H1 (cell line): Measurements from ENCODE around the gene WDR37. TPM values are rescaled to one million over a fixed set of nuclear protein-coding genes. Genes with fewer than 3 reads are reported as not detected.

Source experiments
- CTCF ChIA-PET: fragments of 300-600 bp; sonication (Branson Sonifier 250); formaldehyde crosslinking; loops from one replicate; lab custom pipeline; 2021; ENCODE audit not compliant: partially characterized antibody; lab: Charles Lee
- POLR2A ChIA-PET: fragments of 300-600 bp; sonication (Branson Sonifier 250); formaldehyde crosslinking; loops from one replicate; lab custom pipeline; 2021; ENCODE audit warnings: inconsistent platforms; ENCODE audit not compliant: partially characterized antibody; lab: Charles Lee
- DNase-seq, 2 experiments: peaks; one replicate each; pipeline versions ENCODE4 v3.0.0 to v3.0.0-alpha.2; 2010 to 2022; ENCODE audit warnings: low spot score in 2 of 2, low read depth in 1 of 2, mixed read lengths in 1 of 2
- FAIRE-seq: peaks from 2 replicates; lab custom pipeline; 2011; peaks lifted over from hg19 to GRCh38; lab: Jason Lieb, UNC
- H2AFZ ChIP-seq: 2 replicates; pipeline ENCODE4 v1.8.1; 2012; ENCODE audit warnings: low read length, inconsistent platforms
- H2AK5ac ChIP-seq: 2 replicates; pipeline ENCODE4 v1.6.1; 2013; ENCODE audit warnings: low read depth, low read length
- H2BK120ac ChIP-seq: replicated peaks from 2 replicates; pipeline ENCODE3; 2013; ENCODE audit warnings: low read depth, low read length, inconsistent platforms
- H2BK12ac ChIP-seq: 2 replicates; pipeline ENCODE4 v1.6.1; 2013; ENCODE audit warnings: low read depth, low read length
- H2BK15ac ChIP-seq: 2 replicates; pipeline ENCODE4 v1.6.1; 2013; ENCODE audit warnings: low read length
- H2BK20ac ChIP-seq: 2 replicates; pipeline ENCODE4 v1.6.1; 2013; ENCODE audit warnings: low read length
- H2BK5ac ChIP-seq: 2 replicates; pipeline ENCODE4 v1.6.1; 2013; ENCODE audit warnings: low read depth, low read length
- H3K14ac ChIP-seq: 2 replicates; pipeline ENCODE4 v1.6.1; 2013; ENCODE audit warnings: inconsistent platforms; ENCODE audit not compliant: insufficient read length
- H3K18ac ChIP-seq: 2 replicates; pipeline ENCODE4 v1.6.1; 2013; ENCODE audit warnings: low read length; ENCODE audit errors: extremely low read depth
- H3K23ac ChIP-seq: 2 replicates; pipeline ENCODE4 v1.6.1; 2013; ENCODE audit warnings: inconsistent platforms; ENCODE audit not compliant: insufficient read length
- H3K23me2 ChIP-seq: 2 replicates; pipeline ENCODE4 v1.6.1; 2013; ENCODE audit warnings: low read depth, low read length
- H3K27ac ChIP-seq: 2 replicates; pipeline ENCODE4 v1.6.1; 2011; ENCODE audit warnings: low read depth, low read length, inconsistent platforms
- H3K27me3 ChIP-seq, 4 experiments: replicated peaks in 1 of 4; 1 replicate in 1 of 4; 2 replicates in 3 of 4; pipeline versions ENCODE4 v1.6.1 to v1.8.1; 2011 to 2013; ENCODE audit warnings: low read length in 3 of 4, mild to moderate bottlenecking in 3 of 4, inconsistent platforms in 2 of 4, mixed read lengths in 2 of 4, moderate library complexity in 1 of 4; ENCODE audit not compliant: control insufficient read depth in 3 of 4, insufficient read depth in 3 of 4; ENCODE audit errors: extremely low read depth in 1 of 4
- H3K36me3 ChIP-seq, 4 experiments: 2 replicates each; pipeline versions ENCODE4 v1.6.1 to v1.8.1; 2011 to 2013; ENCODE audit warnings: mild to moderate bottlenecking in 4 of 4, low read length in 3 of 4, moderate library complexity in 2 of 4, control low read depth in 1 of 4, inconsistent platforms in 1 of 4; ENCODE audit not compliant: insufficient read depth in 4 of 4, control insufficient read depth in 2 of 4
- H3K4ac ChIP-seq: replicated peaks from 2 replicates; pipeline ENCODE3; 2013; ENCODE audit warnings: low read length, low read depth, mixed read lengths, inconsistent platforms; ENCODE audit not compliant: insufficient read length
- H3K4me1 ChIP-seq, 4 experiments: replicated peaks in 1 of 4; 1 replicate in 1 of 4; 2 replicates in 3 of 4; pipeline versions ENCODE4 v1.6.1 to v1.8.1; 2011 to 2013; ENCODE audit warnings: low read length in 3 of 4, inconsistent platforms in 2 of 4, mixed read lengths in 1 of 4; ENCODE audit not compliant: insufficient read depth in 4 of 4, control insufficient read depth in 3 of 4
- H3K4me2 ChIP-seq, 2 experiments: 2 replicates each; pipeline versions ENCODE4 v1.6.1 to v1.8.1; 2011 to 2013; ENCODE audit warnings: low read depth in 2 of 2, low read length in 2 of 2, control low read depth in 1 of 2, inconsistent platforms in 1 of 2, mild to moderate bottlenecking in 1 of 2; ENCODE audit not compliant: insufficient read depth in 1 of 2
- H3K4me3 ChIP-seq, 4 experiments: fragments of 200-600, 300-600 bp in 1 of 4; sonication (generic), shearing (Covaris generic), sonication (Bioruptor Twin) in 1 of 4; 2 replicates each; pipeline versions ENCODE4 v1.5.1 to v1.8.1; 2011 to 2016; ENCODE audit warnings: low read length in 4 of 4, low read depth in 3 of 4, control low read depth in 2 of 4, inconsistent platforms in 2 of 4, mild to moderate bottlenecking in 2 of 4, mixed read lengths in 1 of 4, moderate library complexity in 1 of 4; ENCODE audit not compliant: insufficient read depth in 2 of 4; ENCODE audit errors: extremely low read depth in 1 of 4
- H3K56ac ChIP-seq: replicated peaks from 2 replicates; pipeline ENCODE3; 2013; ENCODE audit warnings: low read depth, mild to moderate bottlenecking, mixed read lengths, low read length, inconsistent platforms; ENCODE audit not compliant: insufficient read length
- H3K79me1 ChIP-seq: 2 replicates; pipeline ENCODE4 v1.6.1; 2013; ENCODE audit warnings: low read depth, low read length, control low read depth
- H3K79me2 ChIP-seq, 2 experiments: 2 replicates each; pipeline versions ENCODE4 v1.6.1 to v1.8.1; 2012 to 2013; ENCODE audit warnings: low read length in 2 of 2, mild to moderate bottlenecking in 2 of 2, inconsistent platforms in 1 of 2; ENCODE audit not compliant: insufficient read depth in 2 of 2, control insufficient read depth in 1 of 2
- H3K9ac ChIP-seq, 4 experiments: replicated peaks in 1 of 4; 1 replicate in 1 of 4; 2 replicates in 3 of 4; pipeline versions ENCODE4 v1.6.1 to v1.8.1; 2011 to 2013; ENCODE audit warnings: low read depth in 3 of 4, low read length in 3 of 4, control low read depth in 2 of 4, mild to moderate bottlenecking in 2 of 4, moderate library complexity in 2 of 4, inconsistent platforms in 1 of 4; ENCODE audit errors: extremely low read depth in 1 of 4
- H3K9me3 ChIP-seq, 2 experiments: 2 replicates each; pipeline versions ENCODE4 v1.6.1 to v1.8.1; 2012 to 2013; ENCODE audit warnings: mild to moderate bottlenecking in 2 of 2, moderate library complexity in 2 of 2, control low read depth in 1 of 2, inconsistent platforms in 1 of 2, low read depth in 1 of 2, low read length in 1 of 2, mixed read lengths in 1 of 2; ENCODE audit not compliant: insufficient read depth in 2 of 2
- H4K20me1 ChIP-seq, 2 experiments: replicated peaks in 1 of 2; 2 replicates each; pipeline versions ENCODE3 to v1.8.1; 2011 to 2013; ENCODE audit warnings: inconsistent platforms in 2 of 2, low read length in 2 of 2, mild to moderate bottlenecking in 1 of 2; ENCODE audit not compliant: insufficient read depth in 2 of 2, control insufficient read depth in 1 of 2
- H4K5ac ChIP-seq: 2 replicates; pipeline ENCODE4 v1.6.1; 2013; ENCODE audit warnings: low read length, low read depth, mixed read lengths, inconsistent platforms; ENCODE audit not compliant: insufficient read length
- H4K8ac ChIP-seq: 2 replicates; pipeline ENCODE4 v1.8.0; 2013; ENCODE audit warnings: mild to moderate bottlenecking, moderate library complexity, low read length, inconsistent platforms; ENCODE audit not compliant: insufficient read depth; ENCODE audit errors: extremely low read depth
- H4K91ac ChIP-seq: replicated peaks from 2 replicates; pipeline ENCODE3; 2013; ENCODE audit warnings: low read length, mixed read lengths, inconsistent platforms; ENCODE audit not compliant: insufficient read length
- CREB1 ChIP-seq: IDR thresholded peaks from 2 replicates; pipeline ENCODE4 v1.6.1; 2012; ENCODE audit warnings: inconsistent platforms
- EP300 ChIP-seq, 2 experiments: IDR thresholded peaks; 1 replicate in 1 of 2; 2 replicates in 1 of 2; pipeline ENCODE4 v1.6.1; 2011 to 2012; ENCODE audit warnings: low read depth in 2 of 2, low read length in 2 of 2, mild to moderate bottlenecking in 2 of 2, borderline replicate concordance in 1 of 2, inconsistent platforms in 1 of 2, moderate library complexity in 1 of 2
- HDAC6 ChIP-seq: IDR thresholded peaks from one replicate; pipeline ENCODE4 v1.7.1; 2012; ENCODE audit warnings: low read depth, mild to moderate bottlenecking, inconsistent platforms, low read length, moderate library complexity
- JUND ChIP-seq: IDR thresholded peaks from 2 replicates; pipeline ENCODE4 v1.6.1; 2011; ENCODE audit warnings: mild to moderate bottlenecking, improper control_type of control experiment, low read length
- MAX ChIP-seq: IDR thresholded peaks from 2 replicates; pipeline ENCODE4 v1.6.1; 2012; ENCODE audit warnings: inconsistent platforms
- NRF1 ChIP-seq: IDR thresholded peaks from 2 replicates; pipeline ENCODE4 v1.6.1; 2011; ENCODE audit warnings: mild to moderate bottlenecking, low read depth, low read length, improper control_type of control experiment
- PHF8 ChIP-seq: fragments of 200-600 bp; sonication (generic); conservative IDR thresholded peaks from 2 replicates; pipeline ENCODE4 v1.7.1; 2012; ENCODE audit warnings: low read depth, mild to moderate bottlenecking, inconsistent platforms, low read length, moderate library complexity
- POLR2A ChIP-seq, 2 experiments: IDR thresholded peaks; 1 replicate in 1 of 2; 2 replicates in 1 of 2; pipeline ENCODE4 v1.6.1; 2011; ENCODE audit warnings: low read depth in 2 of 2, low read length in 2 of 2, mild to moderate bottlenecking in 2 of 2; ENCODE audit errors: control extremely low read depth in 1 of 2
- RFX5 ChIP-seq: IDR thresholded peaks from 2 replicates; pipeline ENCODE4 v1.6.1; 2011; ENCODE audit warnings: low read depth, low read length, improper control_type of control experiment, borderline replicate concordance
- SIX5 ChIP-seq: IDR thresholded peaks from 2 replicates; pipeline ENCODE4 v1.6.1; 2011; ENCODE audit warnings: mild to moderate bottlenecking, low read depth, low read length
- SP2 ChIP-seq: IDR thresholded peaks from 2 replicates; pipeline ENCODE4 v1.6.1; 2012; ENCODE audit warnings: mild to moderate bottlenecking, low read length, inconsistent platforms
- SUZ12 ChIP-seq: fragments of 200-600 bp; sonication (generic); IDR thresholded peaks from 2 replicates; pipeline ENCODE4 v1.6.1; 2012; ENCODE audit warnings: mild to moderate bottlenecking, inconsistent platforms, low read length, moderate library complexity, mixed read lengths
- TBP ChIP-seq: IDR thresholded peaks from 2 replicates; pipeline ENCODE4 v1.6.1; 2011; ENCODE audit warnings: low read depth, low read length, improper control_type of control experiment
- TEAD4 ChIP-seq: IDR thresholded peaks from 2 replicates; pipeline ENCODE4 v1.6.1; 2012; ENCODE audit warnings: low read depth, low read length, inconsistent platforms, mixed read lengths
- WGBS, 2 experiments: shearing (Covaris generic) in 1 of 2; methylation state at CpG; one replicate each; pipeline versions ENCODE4 v1.1.6 to v1.1.7; 2013 to 2015; ENCODE audit warnings: low lambda C conversion rate in 2 of 2, mixed read lengths in 2 of 2, inconsistent platforms in 1 of 2, low coverage in 1 of 2, missing lambda C conversion rate in 1 of 2; ENCODE audit not compliant: insufficient replicate concordance in 2 of 2, insufficient coverage in 1 of 2, insufficient read length in 1 of 2; ENCODE audit errors: extremely low coverage in 1 of 2, missing lambda C conversion rate in 1 of 2; 5-methylcytosine and 5-hydroxymethylcytosine counted together
- polyA plus RNA-seq, 7 experiments: library from polyadenylated mRNA; depleted of rRNA in 3 of 7; stranded (reverse) in 5 of 7; unstranded in 2 of 7; fragments of >200 nt in 5 of 7; fragments of 200-250 nt in 2 of 7; gene quantifications; 1 replicate in 5 of 7; 2 replicates in 1 of 7; 4 replicates in 1 of 7; pipeline versions ENCODE4 v1.2.1 to v1.2.3, GENCODE V29; 2011 to 2013; ENCODE audit warnings: missing spikeins in 2 of 7, mixed read lengths in 2 of 7
- total RNA-seq: library from RNA; stranded (reverse); fragmentation: NEBNext Ultra II Directional; extraction: Animal tissue kit (Norgen Biotek cat#: 25700); gene quantifications from 2 replicates; pipeline ENCODE4 v1.2.1, GENCODE V29; 2021

The WDR37 gene
- total and polyA plus RNA-seq, 2 of the 8 experiments (the other 6 are each of a cell fraction or from before 2014, with no cell fraction given), result 9.6 to 12.0 TPM

GRCh38 chr10:1156921-1157614 is 100.9 kb downstream of the WDR37 start:
- Histone ChIP-seq H2AK5ac (no peak overlapping the region), H3K36me3 (no peaks in the 10 kb centered on the region), H3K23me2 (no peaks in the 10 kb centered on the region), H3K4me3 (no peak overlapping the region), H3K4ac (no peak overlapping the region), H4K91ac (no peak overlapping the region), H3K4me2 (no peak overlapping the region), H3K27ac (no peak overlapping the region), H3K4me1 (no peaks in the 10 kb centered on the region; a peak in 1 of 7 replicates), H3K56ac (no peak overlapping the region), H4K20me1 (no peaks in the 10 kb centered on the region), H2AFZ (no peak overlapping the region), H2BK120ac (no peak overlapping the region), H3K14ac (no peak overlapping the region), H3K9me3 (no peaks in the 10 kb centered on the region), H2BK5ac (no peak overlapping the region), H3K9ac (no peak overlapping the region), H3K18ac (no peak overlapping the region), H3K23ac (no peak overlapping the region), H2BK12ac (no peak overlapping the region), H3K79me2 (no peaks in the 10 kb centered on the region), H2BK20ac (no peak overlapping the region), H4K8ac (0 out of 2 replicates have a peak overlapping the region, but pooled peaks have one; percentile 16), H3K27me3 (peaks cover 0 to 3% (median 0%) of the 10 kb centered on the region in 4 experiments; a peak in 2 of 7 replicates), H2BK15ac (no peak overlapping the region), H3K79me1 (no peaks in the 10 kb centered on the region), H4K5ac (no peak overlapping the region)
- WGBS, 2 experiments, result 90% methylated on average over 16 of the region's 17 CpGs; no CpG with 5 or more reads in 1 of the 2 experiments
- POLR2A ChIA-PET, result no interaction called here
- CTCF ChIA-PET, result interaction anchor here (1.0 kb wide), 1 partner anchor 13 kb away, joined by 3 read pairs; no protein-coding TSS in a partner anchor
- DNase-seq, result peak in 1 of 2 experiments; percentile 24
- no peak for FAIRE-seq
- TF ChIP-seq SIX5 (no peak), NRF1 (no peak), SP2 (no peak), JUND (no peak), TBP (no peak), MAX (no peak), EP300 (IDR thresholded peaks at IDR 0.05; ENCODE audit: borderline replicate concordance in 1 of 2, low read depth in 2 of 2, low read length in 2 of 2) (no peak), POLR2A (IDR thresholded peaks at IDR 0.05; ENCODE audit: control extremely low read depth in 1 of 2, low read depth in 2 of 2, low read length in 2 of 2) (no peak), RFX5 (no peak), CREB1 (no peak), TEAD4 (no peak), HDAC6 (no peak), SUZ12 (no peak), PHF8 (no peak)
